Type B pancreatic cell (in vitro differentiated cells): ENCODE results near the gene TCF25. TPM values are rescaled to one million over a fixed set of nuclear protein-coding genes. Genes with fewer than 3 reads are reported as not detected.

Source experiments
- DNase-seq: peaks from one replicate; pipeline ENCODE4 v3.0.0; 2021; ENCODE audit warnings: mixed read lengths; ENCODE audit not compliant: unreplicated experiment; ENCODE audit errors: extremely low spot score
- H3K27ac Mint-ChIP-seq: 2 replicates; pipeline ENCODE4 v1.8.0; 2021; ENCODE audit warnings: mild to moderate bottlenecking, mixed read lengths
- H3K27me3 Mint-ChIP-seq: 2 replicates; pipeline ENCODE4 v1.8.0; 2021; ENCODE audit warnings: mixed read lengths
- H3K36me3 Mint-ChIP-seq: 2 replicates; pipeline ENCODE4 v1.8.0; 2021; ENCODE audit warnings: mixed read lengths
- H3K4me1 Mint-ChIP-seq: one replicate; pipeline ENCODE4 v1.8.0; 2021; ENCODE audit warnings: mixed read lengths; ENCODE audit not compliant: unreplicated experiment
- H3K4me3 Mint-ChIP-seq: 2 replicates; pipeline ENCODE4 v1.8.0; 2021; ENCODE audit warnings: mild to moderate bottlenecking, mixed read lengths
- H3K9me3 Mint-ChIP-seq: 2 replicates; pipeline ENCODE4 v1.8.0; 2021; ENCODE audit warnings: mixed read lengths
- total RNA-seq: library from RNA; stranded (reverse); gene quantifications from 2 replicates; pipeline ENCODE4 v1.2.1, GENCODE V29; 2021; ENCODE audit warnings: low replicate concordance
- TF ChIP-seq, protein P1 (sequence below): fragments of 200-600 bp; sonication (generic); conservative IDR thresholded peaks from 2 replicates; pipeline ENCODE4 v1.5.0; 2021; ENCODE audit warnings: antibody characterized with exemption, mild to moderate bottlenecking

Gene TCF25
- total RNA-seq, 1 donor from 2014 or later, result 184 TPM

DNA sequence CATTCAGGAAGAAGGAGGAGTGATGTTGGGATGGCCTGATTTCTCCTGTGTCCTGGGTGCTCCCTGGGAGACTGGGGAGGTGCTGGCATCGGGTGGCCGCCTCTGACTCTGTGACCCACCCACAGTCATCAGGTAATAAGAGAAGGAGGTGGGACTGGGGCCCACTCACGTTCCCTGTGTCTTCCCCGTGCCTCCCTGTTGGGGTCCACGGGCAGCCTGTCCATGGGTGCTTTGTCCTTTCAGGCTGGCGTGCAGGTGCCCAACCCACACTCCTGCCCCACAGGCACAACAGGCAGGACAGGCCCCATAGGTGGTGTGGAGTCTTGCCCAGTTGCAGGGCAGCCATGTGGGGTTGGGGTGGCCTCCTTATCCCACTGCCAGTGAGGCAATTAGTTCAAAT is 79.2 kb downstream of the TCF25 start:
- Mint-ChIP-seq H3K36me3 (peaks cover 3% of the 10 kb centered on the region), H3K4me3 (no peak overlapping the region), H3K9me3 (no peaks in the 10 kb centered on the region), H3K4me1 (no peaks in the 10 kb centered on the region), H3K27ac (no peak overlapping the region), H3K27me3 (peaks cover 2% of the 10 kb centered on the region)
- TF ChIP-seq, protein P1, sequence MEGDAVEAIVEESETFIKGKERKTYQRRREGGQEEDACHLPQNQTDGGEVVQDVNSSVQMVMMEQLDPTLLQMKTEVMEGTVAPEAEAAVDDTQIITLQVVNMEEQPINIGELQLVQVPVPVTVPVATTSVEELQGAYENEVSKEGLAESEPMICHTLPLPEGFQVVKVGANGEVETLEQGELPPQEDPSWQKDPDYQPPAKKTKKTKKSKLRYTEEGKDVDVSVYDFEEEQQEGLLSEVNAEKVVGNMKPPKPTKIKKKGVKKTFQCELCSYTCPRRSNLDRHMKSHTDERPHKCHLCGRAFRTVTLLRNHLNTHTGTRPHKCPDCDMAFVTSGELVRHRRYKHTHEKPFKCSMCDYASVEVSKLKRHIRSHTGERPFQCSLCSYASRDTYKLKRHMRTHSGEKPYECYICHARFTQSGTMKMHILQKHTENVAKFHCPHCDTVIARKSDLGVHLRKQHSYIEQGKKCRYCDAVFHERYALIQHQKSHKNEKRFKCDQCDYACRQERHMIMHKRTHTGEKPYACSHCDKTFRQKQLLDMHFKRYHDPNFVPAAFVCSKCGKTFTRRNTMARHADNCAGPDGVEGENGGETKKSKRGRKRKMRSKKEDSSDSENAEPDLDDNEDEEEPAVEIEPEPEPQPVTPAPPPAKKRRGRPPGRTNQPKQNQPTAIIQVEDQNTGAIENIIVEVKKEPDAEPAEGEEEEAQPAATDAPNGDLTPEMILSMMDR, result no peak
- DNase-seq, result no peak

DNA sequence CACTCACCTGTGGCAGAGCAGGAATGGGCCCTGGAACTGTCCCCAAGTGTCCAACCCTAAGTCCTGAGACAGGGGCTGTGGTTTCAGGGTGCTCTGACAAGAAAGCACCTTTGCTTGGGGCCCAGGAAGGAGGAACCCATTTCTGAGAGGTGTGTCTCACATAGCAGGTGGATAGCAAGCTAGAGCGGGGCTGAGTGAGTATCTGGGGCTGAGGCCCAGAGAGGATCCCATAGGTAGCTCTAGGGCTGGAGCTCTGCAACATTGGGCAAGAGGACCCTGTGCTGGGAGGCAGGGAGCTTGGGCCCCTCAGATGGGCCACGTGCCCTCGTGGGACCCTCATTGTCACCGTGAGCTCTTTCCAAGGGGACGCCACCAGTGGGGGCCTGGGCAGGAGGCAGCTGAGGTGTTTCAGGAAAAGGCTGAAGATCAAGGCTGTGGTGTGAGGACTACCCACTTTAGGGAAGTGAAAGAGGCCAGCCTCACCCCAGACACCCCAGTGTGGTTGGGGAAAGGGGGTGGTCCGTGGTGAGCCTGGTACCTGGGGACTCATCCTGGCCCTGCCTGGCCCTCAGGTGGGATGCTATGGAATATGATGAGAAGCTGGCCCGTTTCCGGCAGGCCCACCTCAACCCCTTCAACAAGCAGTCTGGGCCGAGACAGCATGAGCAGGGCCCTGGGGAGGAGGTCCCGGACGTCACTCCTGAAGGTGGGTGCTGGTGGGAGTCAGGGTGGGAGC is 80.4 kb downstream of the TCF25 start:
- H3K27ac Mint-ChIP-seq, result no peak overlapping the region
- H3K4me1 Mint-ChIP-seq, result no peaks in the 10 kb centered on the region
- H3K4me3 Mint-ChIP-seq, result no peak overlapping the region
- DNase-seq, result no peak
- H3K27me3 Mint-ChIP-seq, result no peaks in the 10 kb centered on the region
- peaks cover 11% of the 10 kb centered on the region for H3K36me3 Mint-ChIP-seq
- no peaks in the 10 kb centered on the region for H3K9me3 Mint-ChIP-seq
- TF ChIP-seq, protein P1, result no peak

DNA sequence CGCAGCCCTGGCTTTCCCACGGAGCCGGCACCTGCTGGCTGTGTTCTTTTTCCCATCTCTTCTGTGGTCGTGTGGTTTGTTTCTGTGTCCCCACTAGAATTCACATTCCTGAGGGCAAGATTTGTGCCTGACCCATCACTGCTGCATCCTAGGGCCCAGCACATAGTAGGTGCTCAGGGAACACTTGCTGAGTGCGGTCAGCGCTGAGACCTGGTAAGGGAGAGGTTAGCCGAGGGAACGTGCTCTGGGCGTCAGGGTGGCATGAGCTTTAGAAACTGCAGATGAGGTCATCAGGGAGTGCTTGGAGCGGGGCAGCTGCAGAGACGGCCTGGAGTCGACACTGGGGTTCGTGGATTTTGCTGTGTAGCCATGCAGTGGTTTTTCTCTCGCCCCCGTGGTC is 81.1 kb downstream of the TCF25 start:
- peaks cover 12% of the 10 kb centered on the region for H3K36me3 Mint-ChIP-seq
- no peaks in the 10 kb centered on the region for H3K9me3 Mint-ChIP-seq
- H3K27me3 Mint-ChIP-seq, result no peaks in the 10 kb centered on the region
- DNase-seq, result no peak
- H3K27ac Mint-ChIP-seq, result no peak overlapping the region
- TF ChIP-seq, protein P1, result no peak
- no peaks in the 10 kb centered on the region for H3K4me1 Mint-ChIP-seq
- no peak overlapping the region for H3K4me3 Mint-ChIP-seq

DNA sequence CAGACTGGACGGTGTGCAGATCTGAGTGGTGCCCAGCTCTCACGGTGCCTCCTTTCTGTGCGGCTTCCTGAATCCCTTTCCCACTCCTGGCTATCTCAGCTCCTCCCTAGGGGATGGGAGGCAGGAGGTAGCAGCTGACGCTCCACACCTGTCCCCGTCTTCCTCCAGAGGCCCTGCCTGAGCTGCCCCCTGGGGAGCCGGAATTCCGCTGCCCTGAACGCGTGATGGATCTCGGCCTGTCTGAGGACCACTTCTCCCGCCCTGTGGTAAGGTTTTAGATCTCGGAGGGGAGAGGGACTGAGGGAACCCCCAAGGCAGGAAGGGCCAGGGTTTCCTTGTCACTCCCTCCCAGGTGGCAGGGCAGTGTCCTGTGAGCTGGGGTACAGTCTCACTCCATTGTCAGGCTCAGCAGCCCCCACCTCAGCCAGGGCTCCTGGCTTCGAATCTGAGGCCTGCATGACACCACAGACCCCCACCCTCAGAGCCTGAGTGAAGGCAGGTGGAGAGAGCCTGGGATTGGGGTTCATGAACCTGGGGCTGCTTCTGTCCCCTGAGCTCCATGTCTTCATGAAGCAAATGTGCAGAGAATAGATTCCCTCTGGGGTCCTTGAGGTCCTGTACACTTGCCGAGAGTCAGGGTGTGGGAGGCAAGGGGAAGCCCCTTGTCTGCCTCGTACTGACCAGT is 81.8 kb downstream of the TCF25 start:
- DNase-seq, result no peak

DNA sequence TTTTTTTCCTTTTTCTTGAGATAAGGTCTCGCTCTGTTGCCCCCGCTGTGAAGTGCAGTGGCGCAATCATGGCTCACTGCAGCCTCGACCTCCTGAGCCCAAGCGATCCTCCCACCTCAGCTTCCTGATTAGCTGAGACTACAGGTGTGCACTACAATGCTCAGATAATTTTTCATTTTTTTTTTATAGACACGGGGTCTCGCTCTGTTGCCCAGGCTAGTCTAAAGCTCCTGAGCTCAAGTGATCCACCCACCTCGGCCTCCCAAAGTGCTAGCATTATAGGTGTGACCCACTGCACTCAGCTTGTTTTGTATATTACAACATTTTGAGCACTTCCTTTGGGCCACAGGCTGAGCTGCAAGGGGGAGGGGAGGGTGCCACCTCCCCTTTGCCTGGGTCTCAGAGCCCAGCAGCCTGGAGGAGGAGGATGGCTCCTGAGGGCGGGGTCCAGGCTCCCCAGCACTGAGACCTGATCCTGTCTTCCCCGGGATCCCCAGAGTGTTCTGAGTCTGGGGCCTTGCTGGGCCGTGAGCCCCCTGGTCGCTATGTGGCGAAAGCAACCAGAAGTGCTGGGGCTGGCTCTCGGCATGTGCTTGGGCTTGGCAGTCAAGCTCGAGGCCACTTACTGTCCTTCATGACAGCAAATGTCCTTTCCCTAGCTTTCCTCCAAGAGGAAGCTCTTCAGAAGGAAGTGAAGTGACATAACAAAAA is 83.3 kb downstream of the TCF25 start:
- H3K27ac Mint-ChIP-seq, result no peak overlapping the region
- no peaks in the 10 kb centered on the region for H3K9me3 Mint-ChIP-seq
- H3K4me3 Mint-ChIP-seq, result no peak overlapping the region
- TF ChIP-seq, protein P1, result no peak
- no peak for DNase-seq
- peaks cover 12% of the 10 kb centered on the region for H3K36me3 Mint-ChIP-seq
- no peaks in the 10 kb centered on the region for H3K27me3 Mint-ChIP-seq
- H3K4me1 Mint-ChIP-seq, result no peaks in the 10 kb centered on the region

More for the DNA sequence above, 81.8 kb downstream of the TCF25 start:
- H3K4me3 Mint-ChIP-seq, result no peak overlapping the region
- H3K27me3 Mint-ChIP-seq, result no peaks in the 10 kb centered on the region
- no peak overlapping the region for H3K27ac Mint-ChIP-seq
- H3K36me3 Mint-ChIP-seq, result peaks cover 12% of the 10 kb centered on the region
- TF ChIP-seq, protein P1, result no peak
- H3K4me1 Mint-ChIP-seq, result no peaks in the 10 kb centered on the region
- no peaks in the 10 kb centered on the region for H3K9me3 Mint-ChIP-seq
